HepG2 (cell line): ENCODE results near the gene RCOR1. TPM values are rescaled to one million over a fixed set of nuclear protein-coding genes. Genes with fewer than 3 reads are reported as not detected.

ENCODE experiments used
- AHR ChIP-seq: IDR thresholded peaks from 2 replicates; pipeline ENCODE4 v1.6.1; 2018; ENCODE audit warnings: missing genetic modification reagents, missing compliant biosample characterization
- ARNT ChIP-seq: fragments of 450-650 bp; IDR thresholded peaks from 2 replicates; pipeline ENCODE4 v1.6.1; 2017
- ATM ChIP-seq: fragments of 450-650 bp; IDR thresholded peaks from 2 replicates; pipeline ENCODE4 v1.7.1; 2017; ENCODE audit warnings: mild to moderate bottlenecking, borderline replicate concordance
- CBX1 ChIP-seq: IDR thresholded peaks from one replicate; pipeline ENCODE4 v1.6.1; 2016; ENCODE audit warnings: antibody characterized with exemption, low read depth
- CREB1 ChIP-seq, 2 experiments: fragments of 450-650 bp in 1 of 2; IDR thresholded peaks; 2 replicates each; pipeline ENCODE4 v1.6.1; 2016 to 2017; ENCODE audit warnings: control low read depth in 1 of 2, mild to moderate bottlenecking in 1 of 2, missing compliant biosample characterization in 1 of 2, missing genetic modification characterization in 1 of 2
- CREM ChIP-seq, 2 experiments: sonication (generic) in 1 of 2; formaldehyde crosslinking in 1 of 2; IDR thresholded peaks; 2 replicates each; pipeline versions ENCODE4 v1.4.0 to v1.6.1; 2016 to 2020; ENCODE audit warnings: antibody characterized with exemption in 1 of 2, mild to moderate bottlenecking in 1 of 2, missing genetic modification reagents in 1 of 2
- EP300 ChIP-seq, 3 experiments: sonication (generic) in 1 of 3; formaldehyde crosslinking in 1 of 3; IDR thresholded peaks; 2 replicates each; pipeline versions ENCODE4 v1.5.1 to v1.6.1; 2011 to 2020; ENCODE audit warnings: low read depth in 2 of 3, low read length in 2 of 3, borderline replicate concordance in 1 of 3, improper control_type of control experiment in 1 of 3, mild to moderate bottlenecking in 1 of 3, missing genetic modification reagents in 1 of 3, moderate library complexity in 1 of 3
- GATAD1 ChIP-seq: IDR thresholded peaks from 2 replicates; pipeline ENCODE4 v1.6.1; 2016; ENCODE audit warnings: missing genetic modification reagents, missing compliant biosample characterization
- GFI1 ChIP-seq: sonication (generic); formaldehyde crosslinking; IDR thresholded peaks from 2 replicates; pipeline ENCODE4 v1.5.0; 2020; ENCODE audit warnings: missing genetic modification reagents, mild to moderate bottlenecking, borderline replicate concordance
- HDAC1 ChIP-seq: sonication (generic); formaldehyde crosslinking; IDR thresholded peaks from 2 replicates; pipeline ENCODE4 v1.5.1; 2020; ENCODE audit warnings: mild to moderate bottlenecking, missing genetic modification reagents
- HOXA3 ChIP-seq: sonication (generic); formaldehyde crosslinking; IDR thresholded peaks from 2 replicates; pipeline ENCODE4 v1.5.0; 2020; ENCODE audit warnings: missing genetic modification reagents
- PITX1 ChIP-seq: sonication (generic); formaldehyde crosslinking; IDR thresholded peaks from 2 replicates; pipeline ENCODE4 v1.5.1; 2020; ENCODE audit warnings: mild to moderate bottlenecking, missing genetic modification reagents
- PPARG ChIP-seq: conservative IDR thresholded peaks from 2 replicates; pipeline ENCODE4 v1.6.1; 2016; ENCODE audit warnings: missing biosample characterization, missing genetic modification reagents
- SALL1 ChIP-seq: sonication (generic); formaldehyde crosslinking; IDR thresholded peaks from 2 replicates; pipeline ENCODE4 v1.8.0; 2022; ENCODE audit warnings: mild to moderate bottlenecking, missing genetic modification reagents
- SIX4 ChIP-seq: sonication (generic); formaldehyde crosslinking; IDR thresholded peaks from 2 replicates; pipeline ENCODE4 v1.4.0; 2020; ENCODE audit warnings: missing genetic modification reagents
- SP5 ChIP-seq: IDR thresholded peaks from 2 replicates; pipeline ENCODE4 v1.6.1; 2016; ENCODE audit warnings: low read depth, borderline replicate concordance
- SPEN ChIP-seq: sonication (generic); formaldehyde crosslinking; IDR thresholded peaks from 2 replicates; pipeline ENCODE4 v1.5.1; 2020; ENCODE audit warnings: low read depth, mild to moderate bottlenecking, missing genetic modification reagents
- TAF15 ChIP-seq: fragments of 200-400 bp; formaldehyde crosslinking; IDR thresholded peaks from one replicate; pipeline ENCODE4 v1.6.1; 2018; ENCODE audit warnings: mild to moderate bottlenecking, low read depth, low read length; ENCODE audit not compliant: poor library complexity, severe bottlenecking
- ZBTB38 ChIP-seq: sonication (generic); formaldehyde crosslinking; IDR thresholded peaks from 2 replicates; pipeline ENCODE4 v1.5.1; 2020; ENCODE audit warnings: mild to moderate bottlenecking, missing genetic modification reagents
- ZFP1 ChIP-seq: IDR thresholded peaks from 2 replicates; pipeline ENCODE4 v1.6.1; 2016
- ZIK1 ChIP-seq: sonication (generic); formaldehyde crosslinking; IDR thresholded peaks from 2 replicates; pipeline ENCODE4 v1.5.0; 2020; ENCODE audit warnings: mild to moderate bottlenecking, low read depth, missing genetic modification reagents, borderline replicate concordance
- ZNF121 ChIP-seq: sonication (generic); formaldehyde crosslinking; IDR thresholded peaks from 2 replicates; pipeline ENCODE4 v1.5.0; 2020; ENCODE audit warnings: mild to moderate bottlenecking, missing genetic modification reagents
- ZNF143 ChIP-seq: sonication (generic); formaldehyde crosslinking; IDR thresholded peaks from 2 replicates; pipeline ENCODE4 v1.4.0; 2020; ENCODE audit warnings: missing genetic modification reagents
- ZNF34 ChIP-seq: sonication (generic); formaldehyde crosslinking; IDR thresholded peaks from 2 replicates; pipeline ENCODE4 v1.4.0; 2020; ENCODE audit warnings: mild to moderate bottlenecking, missing genetic modification reagents, borderline replicate concordance
- ZNF607 ChIP-seq: sonication (generic); formaldehyde crosslinking; IDR thresholded peaks from 2 replicates; pipeline ENCODE4 v1.5.1; 2020; ENCODE audit warnings: missing genetic modification reagents, mild to moderate bottlenecking, borderline replicate concordance
- ZNF841 ChIP-seq: sonication (generic); formaldehyde crosslinking; IDR thresholded peaks from 2 replicates; pipeline ENCODE4 v1.8.1; 2023; ENCODE audit warnings: missing genetic modification reagents, borderline replicate concordance
- ZZZ3 ChIP-seq: sonication (generic); formaldehyde crosslinking; IDR thresholded peaks from 2 replicates; pipeline ENCODE4 v1.4.0; 2020; ENCODE audit warnings: missing genetic modification reagents, mild to moderate bottlenecking, borderline replicate concordance
- polyA plus RNA-seq, 8 experiments: library from polyadenylated mRNA; depleted of rRNA in 3 of 8; stranded (reverse) in 7 of 8; unstranded in 1 of 8; fragments of >200 nt; fragmentation: Illumina TruSeq in 4 of 8; extraction: Trizol in 4 of 8; gene quantifications; 2 replicates each; pipeline versions ENCODE4 v1.2.1 to v1.2.3, GENCODE V29; 2011 to 2016; ENCODE audit warnings: low read depth in 4 of 8, missing spikeins in 1 of 8, mixed read lengths in 1 of 8; ENCODE audit not compliant: insufficient read depth in 1 of 8
- total RNA-seq, 5 experiments: library from RNA; depleted of rRNA; stranded (reverse); fragments of >200 nt; fragmentation: Illumina TruSeq; extraction: Trizol; gene quantifications; 2 replicates each; pipeline ENCODE4 v1.2.3, GENCODE V29; 2016; ENCODE audit warnings: low read depth in 1 of 5
- TF ChIP-seq, protein P1 (sequence below): sonication (generic); formaldehyde crosslinking; conservative IDR thresholded peaks from 2 replicates; pipeline ENCODE4 v1.4.0; 2020; ENCODE audit warnings: missing genetic modification reagents
- TF ChIP-seq, protein P2 (sequence below): sonication (generic); formaldehyde crosslinking; conservative IDR thresholded peaks from 2 replicates; pipeline ENCODE4 v1.4.0; 2020; ENCODE audit warnings: missing genetic modification reagents

The RCOR1 gene
- total and polyA plus RNA-seq, 2 of the 13 experiments (the other 11 are each of a cell fraction or from before 2014, with no cell fraction given) = 10.2 to 11.1 TPM

DNA sequence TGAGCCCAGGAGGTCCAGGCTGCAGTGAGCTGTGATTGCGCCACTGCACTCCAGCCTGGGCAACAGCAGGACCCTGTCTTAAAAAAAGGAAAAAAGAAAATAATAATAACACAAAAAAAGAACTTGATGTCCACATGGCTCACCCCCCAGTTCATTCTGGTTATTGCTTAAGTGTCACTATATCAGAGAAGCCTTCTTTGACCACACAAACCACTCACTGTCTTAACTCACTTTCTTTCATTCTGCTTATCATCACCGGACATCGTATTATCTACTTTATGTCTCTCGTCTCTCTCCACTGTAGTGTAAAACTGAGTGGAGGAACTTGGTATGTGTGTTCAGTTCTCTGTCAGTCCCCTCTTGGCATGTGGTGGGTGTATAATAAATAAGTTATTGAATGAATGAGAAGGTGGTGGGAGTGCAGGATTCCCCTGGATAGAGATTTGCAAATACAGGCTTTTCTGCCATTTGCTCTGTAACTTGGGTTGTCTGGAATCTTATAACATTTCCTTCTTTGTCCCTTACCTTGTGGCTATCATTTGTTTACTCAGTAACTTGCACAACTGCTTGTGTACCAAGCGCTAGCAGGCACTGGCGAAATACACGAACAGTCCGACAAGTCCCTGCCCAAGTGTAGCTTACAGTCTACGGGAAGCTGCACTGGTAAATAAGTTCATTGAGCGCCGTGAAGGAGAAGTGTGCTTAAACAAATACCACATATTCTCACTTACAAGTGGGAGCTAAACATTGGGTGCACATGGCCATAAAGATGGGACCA, 98.2 kb downstream of the RCOR1 start (continued):
- TF ChIP-seq ZNF34 (CRISPR knock-in tag) (no peak), SALL1 (peak; percentile 77), SP5 (0 out of 2 replicates have a peak, but pooled peaks have one; percentile 11), ZZZ3 (CRISPR knock-in tag) (no peak), ZNF607 (CRISPR knock-in tag) (no peak), EP300 (IDR thresholded peaks at IDR 0.05; ENCODE audit: low read depth in 2 of 2, low read length in 2 of 2) (peak in 1 of 2 experiments; percentile 66; a peak in 2 of 4 replicates), EP300 (CRISPR knock-in tag; IDR thresholded peaks at IDR 0.05; ENCODE audit: borderline replicate concordance) (no peak; the same call in 1 of the 2 replicates), PITX1 (CRISPR knock-in tag) (no peak), ZNF121 (CRISPR knock-in tag) (no peak), HOXA3 (CRISPR knock-in tag) (peak; percentile 62; the same call in 1 of the 2 replicates), SIX4 (CRISPR knock-in tag) (no peak), CBX1 (no peak), GFI1 (0 out of 2 replicates have a peak, but pooled peaks have one; percentile 41), ZFP1 (CRISPR knock-in tag) (0 out of 2 replicates have a peak, but pooled peaks have one; percentile 45), HDAC1 (CRISPR knock-in tag) (peak; percentile 77), PPARG (no peak; the same call in 1 of the 2 replicates), ZIK1 (no peak), SPEN (CRISPR knock-in tag) (no peak), GATAD1 (CRISPR knock-in tag) (peak; percentile 47; the same call in 1 of the 2 replicates), ZBTB38 (CRISPR knock-in tag) (peak; percentile 87), ZNF841 (CRISPR knock-in tag) (no peak), ARNT (no peak), AHR (CRISPR knock-in tag) (no peak), ZNF143 (CRISPR knock-in tag) (no peak), CREB1 (IDR thresholded peaks at IDR 0.05) (no peak), CREB1 (CRISPR knock-in tag; IDR thresholded peaks at IDR 0.05) (0 out of 2 replicates have a peak, but pooled peaks have one; percentile 12), CREM (IDR thresholded peaks at IDR 0.05) (no peak), CREM (CRISPR knock-in tag; IDR thresholded peaks at IDR 0.05) (no peak), TAF15 (no peak), ATM (no peak)
- TF ChIP-seq, protein P1, sequence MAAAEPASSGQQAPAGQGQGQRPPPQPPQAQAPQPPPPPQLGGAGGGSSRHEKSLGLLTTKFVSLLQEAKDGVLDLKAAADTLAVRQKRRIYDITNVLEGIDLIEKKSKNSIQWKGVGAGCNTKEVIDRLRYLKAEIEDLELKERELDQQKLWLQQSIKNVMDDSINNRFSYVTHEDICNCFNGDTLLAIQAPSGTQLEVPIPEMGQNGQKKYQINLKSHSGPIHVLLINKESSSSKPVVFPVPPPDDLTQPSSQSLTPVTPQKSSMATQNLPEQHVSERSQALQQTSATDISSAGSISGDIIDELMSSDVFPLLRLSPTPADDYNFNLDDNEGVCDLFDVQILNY = no peak
- TF ChIP-seq, protein P2, sequence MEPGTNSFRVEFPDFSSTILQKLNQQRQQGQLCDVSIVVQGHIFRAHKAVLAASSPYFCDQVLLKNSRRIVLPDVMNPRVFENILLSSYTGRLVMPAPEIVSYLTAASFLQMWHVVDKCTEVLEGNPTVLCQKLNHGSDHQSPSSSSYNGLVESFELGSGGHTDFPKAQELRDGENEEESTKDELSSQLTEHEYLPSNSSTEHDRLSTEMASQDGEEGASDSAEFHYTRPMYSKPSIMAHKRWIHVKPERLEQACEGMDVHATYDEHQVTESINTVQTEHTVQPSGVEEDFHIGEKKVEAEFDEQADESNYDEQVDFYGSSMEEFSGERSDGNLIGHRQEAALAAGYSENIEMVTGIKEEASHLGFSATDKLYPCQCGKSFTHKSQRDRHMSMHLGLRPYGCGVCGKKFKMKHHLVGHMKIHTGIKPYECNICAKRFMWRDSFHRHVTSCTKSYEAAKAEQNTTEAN (CRISPR knock-in tag) = peak; percentile 93
